Measurements from ENCODE around the gene RSPH4A. TPM values are rescaled to one million over a fixed set of nuclear protein-coding genes. Genes with fewer than 3 reads are reported as not detected.

The RSPH4A gene
- polyA plus RNA-seq, 1 donor (not counting 4 experiments of a cell fraction or from before 2014, with no cell fraction given): 0.10 TPM

GRCh38 chr6:116605935-116606334 is 10.3 kb upstream of the RSPH4A start:
- FAIRE-seq: no peak
- TF ChIP-seq EZH2 (IDR thresholded peaks at IDR 0.05; ENCODE audit: low read length) (no peak), CTCF (optimal IDR thresholded peaks at IDR 0.05 in 1 of 3, IDR thresholded peaks at IDR 0.05 in 1 of 3, conservative IDR thresholded peaks at IDR 0.05 in 1 of 3; ENCODE audit: extremely low read depth in 1 of 3, insufficient read depth in 2 of 3, low read length in 3 of 3) (no peak)
- H4K20me1 ChIP-seq (ENCODE audit: control insufficient read depth, extremely low read depth, insufficient read depth, low read length): no peaks in the 10 kb centered on the region
- no peak overlapping the region for H2AFZ ChIP-seq (ENCODE audit: control insufficient read depth, low read length)
- no peaks in the 10 kb centered on the region for H3K4me1 ChIP-seq (ENCODE audit: control insufficient read depth, extremely low read depth, insufficient read depth, low read length)
- DNase-seq (ENCODE audit: low read depth, low spot score): no peak
- H3K9ac ChIP-seq (ENCODE audit: control insufficient read depth, extremely low read depth, insufficient read depth, low read length): no peak overlapping the region
- dilution Hi-C loops (cut with MboI; ENCODE audit: extremely low pct_ligation_motif_present, low sequenced_read_pairs): no loop called here
- no peaks in the 10 kb centered on the region for H3K79me2 ChIP-seq (ENCODE audit: control insufficient read depth, insufficient read depth, low read length)
- no peaks in the 10 kb centered on the region for H3K9me1 ChIP-seq (ENCODE audit: control insufficient read depth, extremely low read depth, insufficient read depth, low read length)
- no peaks in the 10 kb centered on the region for H3K36me3 ChIP-seq (ENCODE audit: control insufficient read depth in 2 of 2, extremely low read depth in 1 of 2, insufficient read depth in 2 of 2, low read length in 2 of 2)
- no peak overlapping the region for H3K4me3 ChIP-seq (ENCODE audit: control insufficient read depth in 2 of 3, extremely low read depth in 1 of 3, insufficient read depth in 2 of 3, low read depth in 1 of 3, low read length in 3 of 3)
- no peaks in the 10 kb centered on the region for H3K27me3 ChIP-seq (ENCODE audit: control insufficient read depth, extremely low read depth, insufficient read depth, low read length)
- H3K27ac ChIP-seq (ENCODE audit: control insufficient read depth, insufficient read depth, low read length): no peak overlapping the region
- H3K4me2 ChIP-seq (ENCODE audit: control insufficient read depth, extremely low read depth, insufficient read depth, low read depth, low read length): no peak overlapping the region
- H3K9me3 ChIP-seq (ENCODE audit: control insufficient read depth, low read depth, low read length): no peaks in the 10 kb centered on the region

- H3K9me3 ChIP-seq (ENCODE audit: control insufficient read depth, low read depth, low read length): no peaks in the 10 kb centered on the region
- dilution Hi-C loops (cut with MboI; ENCODE audit: extremely low pct_ligation_motif_present, low sequenced_read_pairs): no loop called here
- H3K36me3 ChIP-seq (ENCODE audit: control insufficient read depth in 2 of 2, extremely low read depth in 1 of 2, insufficient read depth in 2 of 2, low read length in 2 of 2): no peaks in the 10 kb centered on the region
- DNase-seq (ENCODE audit: low read depth, low spot score): no peak
- H4K20me1 ChIP-seq (ENCODE audit: control insufficient read depth, extremely low read depth, insufficient read depth, low read length): no peaks in the 10 kb centered on the region
- no peak overlapping the region for H3K9ac ChIP-seq (ENCODE audit: control insufficient read depth, extremely low read depth, insufficient read depth, low read length)
- H3K4me2 ChIP-seq (ENCODE audit: control insufficient read depth, extremely low read depth, insufficient read depth, low read depth, low read length): no peak overlapping the region
- no peak overlapping the region for H3K27ac ChIP-seq (ENCODE audit: control insufficient read depth, insufficient read depth, low read length)
- H3K9me1 ChIP-seq (ENCODE audit: control insufficient read depth, extremely low read depth, insufficient read depth, low read length): no peaks in the 10 kb centered on the region
- no peak for TF ChIP-seq CTCF (optimal IDR thresholded peaks at IDR 0.05 in 1 of 3, IDR thresholded peaks at IDR 0.05 in 1 of 3, conservative IDR thresholded peaks at IDR 0.05 in 1 of 3; ENCODE audit: extremely low read depth in 1 of 3, insufficient read depth in 2 of 3, low read length in 3 of 3)
- TF ChIP-seq EZH2 (IDR thresholded peaks at IDR 0.05; ENCODE audit: low read length): no peak
- FAIRE-seq: no peak
- no peaks in the 10 kb centered on the region for H3K27me3 ChIP-seq (ENCODE audit: control insufficient read depth, extremely low read depth, insufficient read depth, low read length)
- no peaks in the 10 kb centered on the region for H3K4me1 ChIP-seq (ENCODE audit: control insufficient read depth, extremely low read depth, insufficient read depth, low read length)
- H3K79me2 ChIP-seq (ENCODE audit: control insufficient read depth, insufficient read depth, low read length): no peaks in the 10 kb centered on the region
- H2AFZ ChIP-seq (ENCODE audit: control insufficient read depth, low read length): no peak overlapping the region
- no peak overlapping the region for H3K4me3 ChIP-seq (ENCODE audit: control insufficient read depth in 2 of 3, extremely low read depth in 1 of 3, insufficient read depth in 2 of 3, low read depth in 1 of 3, low read length in 3 of 3)
Observed at GRCh38 chr6:116611056-116611455, 5.2 kb upstream of the RSPH4A start.

Data from keratinocyte (primary cell).